ENCODE results near the gene BBS9.
A peak's percentile ranks its signal among the peaks of the same experiment; 100 is the strongest.

The BBS9 gene

GRCh38 chr7:33127085-33127484, 2.3 kb upstream of the BBS9 start:
- no peak for DNase-seq (ENCODE audit: low read depth, low spot score)

GRCh38 chr7:33128631-33128989, 754 bp upstream of the BBS9 start:
- DNase-seq (ENCODE audit: low read depth, low spot score): no peak

GRCh38 chr7:33129806-33130153, 416 bp downstream of the BBS9 start:
- no peak for DNase-seq (ENCODE audit: low read depth, low spot score)

GRCh38 chr7:33130184-33130583, 820 bp downstream of the BBS9 start:
- DNase-seq (ENCODE audit: low read depth, low spot score): peak; percentile 10

GRCh38 chr7:33137103-33137502, 7.7 kb downstream of the BBS9 start:
- no peak for DNase-seq (ENCODE audit: low read depth, low spot score)

GRCh38 chr7:33142585-33142984, 13.2 kb downstream of the BBS9 start:
- DNase-seq (ENCODE audit: low read depth, low spot score): no peak

- peak; percentile 81 for DNase-seq (ENCODE audit: low read depth, low spot score)
These were observed 14.8 kb downstream of the BBS9 start for GRCh38 chr7:33143996-33144718.

- DNase-seq (ENCODE audit: low read depth, low spot score): no peak
These were observed 15.8 kb downstream of the BBS9 start for GRCh38 chr7:33145156-33145555.

GRCh38 chr7:33152087-33152486, 22.7 kb downstream of the BBS9 start:
- no peak for DNase-seq (ENCODE audit: low read depth, low spot score)

- DNase-seq (ENCODE audit: low read depth, low spot score): peak; percentile 80
These were observed 26.4 kb downstream of the BBS9 start for GRCh38 chr7:33155811-33156210.

- no peak for DNase-seq (ENCODE audit: low read depth, low spot score)
These were observed 27.1 kb downstream of the BBS9 start for GRCh38 chr7:33156441-33156840.

GRCh38 chr7:33157311-33157710, 27.9 kb downstream of the BBS9 start:
- DNase-seq (ENCODE audit: low read depth, low spot score): peak; percentile 28

- no peak for DNase-seq (ENCODE audit: low read depth, low spot score)
These were observed 28.4 kb downstream of the BBS9 start for GRCh38 chr7:33157781-33158180.

GRCh38 chr7:33177876-33178275, 48.5 kb downstream of the BBS9 start:
- no peak for DNase-seq (ENCODE audit: low read depth, low spot score)

GRCh38 chr7:33179519-33179918, 50.2 kb downstream of the BBS9 start:
- no peak for DNase-seq (ENCODE audit: low read depth, low spot score)

- DNase-seq (ENCODE audit: low read depth, low spot score): no peak
These were observed 54.1 kb downstream of the BBS9 start for GRCh38 chr7:33183504-33183903.

- DNase-seq (ENCODE audit: low read depth, low spot score): no peak
These were observed 55.5 kb downstream of the BBS9 start for GRCh38 chr7:33184828-33185227.

- DNase-seq (ENCODE audit: low read depth, low spot score): peak; percentile 77
These were observed 56.4 kb downstream of the BBS9 start for GRCh38 chr7:33185786-33186185.

- DNase-seq (ENCODE audit: low read depth, low spot score): peak; percentile 78
These were observed 56.8 kb downstream of the BBS9 start for GRCh38 chr7:33186192-33186591.

- no peak for DNase-seq (ENCODE audit: low read depth, low spot score)
These were observed 61.4 kb downstream of the BBS9 start for GRCh38 chr7:33190688-33191304.

- DNase-seq (ENCODE audit: low read depth, low spot score): no peak
These were observed 62.0 kb downstream of the BBS9 start for GRCh38 chr7:33191340-33191739.

GRCh38 chr7:33192695-33193291, 63.4 kb downstream of the BBS9 start:
- no peak for DNase-seq (ENCODE audit: low read depth, low spot score)

GRCh38 chr7:33193308-33193864, 64.0 kb downstream of the BBS9 start:
- DNase-seq (ENCODE audit: low read depth, low spot score): no peak
